K562 (cell line): ENCODE results near the gene CARD9.

ENCODE experiments used
- CTCF ChIP-seq, 3 experiments: IDR thresholded peaks in 2 of 3; conservative IDR thresholded peaks in 1 of 3; 2 replicates each; pipeline ENCODE4 v1.5.1; 2011 to 2012; ENCODE audit warnings: low read length in 3 of 3, mild to moderate bottlenecking in 3 of 3, control low read depth in 2 of 3, improper control_type of control experiment in 1 of 3, inconsistent platforms in 1 of 3, low read depth in 1 of 3, mixed read lengths in 1 of 3, moderate library complexity in 1 of 3; ENCODE audit not compliant: insufficient read depth in 2 of 3
- EZH2 ChIP-seq: IDR thresholded peaks from 2 replicates; pipeline ENCODE4 v1.6.1; 2012; ENCODE audit warnings: low read depth, mild to moderate bottlenecking, inconsistent platforms, low read length, borderline replicate concordance
- KDM1A ChIP-seq, 2 experiments: fragments of 450-650 bp; IDR thresholded peaks; 2 replicates each; pipeline ENCODE4 v1.6.1; 2016; ENCODE audit warnings: mild to moderate bottlenecking in 2 of 2
- KDM4B ChIP-seq, 2 experiments: fragments of 450-650 bp in 1 of 2; sonication (generic) in 1 of 2; IDR thresholded peaks; 2 replicates each; pipeline ENCODE4 v1.6.1; 2016 to 2017; ENCODE audit warnings: borderline replicate concordance in 2 of 2, antibody characterized with exemption in 1 of 2, low read depth in 1 of 2, mild to moderate bottlenecking in 1 of 2
- POLR2AphosphoS5 ChIP-seq: IDR thresholded peaks from 2 replicates; pipeline ENCODE4 v1.6.1; 2011; ENCODE audit warnings: mild to moderate bottlenecking, low read depth, low read length, moderate library complexity; ENCODE audit not compliant: control insufficient read depth, insufficient read depth
- SRF ChIP-seq, 2 experiments: fragments of 250-450, 450-650 bp in 1 of 2; sonication (Bioruptor Pico) in 1 of 2; sonication (generic) in 1 of 2; formaldehyde crosslinking; IDR thresholded peaks; 2 replicates each; pipeline versions ENCODE4 v1.5.0 to v1.5.1; 2020 to 2022; ENCODE audit warnings: mild to moderate bottlenecking in 1 of 2, missing genetic modification reagents in 1 of 2
- SUPT5H ChIP-seq: fragments of 450-650 bp; IDR thresholded peaks from 2 replicates; pipeline ENCODE4 v1.6.1; 2016
- ZNF146 ChIP-seq: IDR thresholded peaks from one replicate; pipeline ENCODE4 v1.6.1; 2018; ENCODE audit warnings: missing compliant biosample characterization; ENCODE audit not compliant: unreplicated experiment

GRCh38 chr9:136346157-136346481 is 27.4 kb downstream of the CARD9 start:
- TF ChIP-seq KDM1A (IDR thresholded peaks at IDR 0.05) (no peak), KDM4B (IDR thresholded peaks at IDR 0.05; ENCODE audit: borderline replicate concordance in 2 of 2, low read depth in 1 of 2) (no peak), CTCF (IDR thresholded peaks at IDR 0.05 in 2 of 3, conservative IDR thresholded peaks at IDR 0.05 in 1 of 3; ENCODE audit: insufficient read depth in 2 of 3, low read depth in 1 of 3, low read length in 3 of 3) (no peak), ZNF146 (no peak), POLR2AphosphoS5 (no peak), SUPT5H (no peak), SRF (CRISPR knock-in tag; IDR thresholded peaks at IDR 0.05) (no peak), EZH2 (no peak)
